HCT116 (cell line): Measurements from ENCODE around the gene EP400. TPM values are rescaled to one million over a fixed set of nuclear protein-coding genes. Genes with fewer than 3 reads are reported as not detected.

ENCODE experiments used
- ATAC-seq: fragments of 200-7000 bp; cut with Tn5 transposase; 2 replicates; pipeline ENCODE4 v1.9.1; 2020; ENCODE audit warnings: mild to moderate bottlenecking, moderate library complexity
- BruUV-seq: library from RNA; stranded (reverse); fragments of 400-500 nt; replicated peaks from 2 replicates; lab custom pipeline; 2021; lab: Mats Ljungman, UMichigan
- CTCF ChIA-PET: fragments of 300-600 bp; sonication (Branson Sonifier 250); formaldehyde crosslinking; loops from one replicate; lab custom pipeline; 2021; ENCODE audit warnings: antibody characterized with exemption; lab: Charles Lee
- POLR2A ChIA-PET: fragments of 300-600, 350-600 bp; sonication (Branson Sonifier 250); formaldehyde crosslinking; loops from one replicate; lab custom pipeline; 2021; ENCODE audit warnings: antibody characterized with exemption; lab: Charles Lee
- RAD21 ChIA-PET, 2 experiments: fragments of 300-600 bp; sonication (Branson Sonifier 250); formaldehyde crosslinking; loops; one replicate each; lab custom pipeline; 2023; ENCODE audit warnings: low total read pairs in 2 of 2; ENCODE audit not compliant: uncharacterized antibody in 2 of 2, unreplicated experiment in 2 of 2, low non-redundant PET in 1 of 2; lab: Charles Lee
- DNase-seq: peaks from one replicate; pipeline ENCODE4 v3.0.0-alpha.2; 2010; ENCODE audit warnings: low read depth, low spot score
- H2AFZ ChIP-seq: fragments of 200-600 bp; shearing (Covaris generic), sonication (generic); 2 replicates; pipeline ENCODE4 v1.6.1; 2017; ENCODE audit warnings: low read depth, mixed run types, mixed read lengths, antibody characterized with exemption, low read length; ENCODE audit not compliant: poor library complexity, severe bottlenecking
- H3K27ac ChIP-seq: 2 replicates; pipeline ENCODE4 v1.5.1; 2012; ENCODE audit warnings: low read depth, low read length
- H3K27me3 ChIP-seq: fragments of 200-600 bp; sonication (generic); 2 replicates; pipeline ENCODE4 v1.6.1; 2016; ENCODE audit warnings: mixed run types, low read length, mixed read lengths; ENCODE audit not compliant: insufficient read depth
- H3K36me3 ChIP-seq, 2 experiments: fragments of 200-500 bp in 1 of 2; fragments of 200-600 bp in 1 of 2; sonication (Bioruptor generic) in 1 of 2; sonication (generic) in 1 of 2; 2 replicates each; pipeline versions ENCODE4 v1.5.1 to v1.6.1; 2014 to 2016; ENCODE audit warnings: low read length in 2 of 2, inconsistent platforms in 1 of 2, mixed read lengths in 1 of 2, mixed run types in 1 of 2; ENCODE audit not compliant: insufficient read depth in 2 of 2, control insufficient read depth in 1 of 2
- H3K4me1 ChIP-seq, 2 experiments: fragments of 200-600 bp in 1 of 2; sonication (generic) in 1 of 2; 2 replicates each; pipeline versions ENCODE4 v1.5.1 to v1.6.1; 2012 to 2017; ENCODE audit warnings: low read length in 2 of 2, inconsistent platforms in 1 of 2, mild to moderate bottlenecking in 1 of 2, mixed read lengths in 1 of 2, mixed run types in 1 of 2, moderate library complexity in 1 of 2; ENCODE audit not compliant: insufficient read depth in 2 of 2, control insufficient read depth in 1 of 2
- H3K4me2 ChIP-seq: fragments of 200-600 bp; sonication (generic); 2 replicates; pipeline ENCODE4 v1.6.1; 2017; ENCODE audit warnings: mixed run types, low read length, mixed read lengths
- H3K4me3 ChIP-seq, 2 experiments: fragments of 200-600 bp in 1 of 2; sonication (generic) in 1 of 2; replicated peaks in 1 of 2; 2 replicates each; pipeline ENCODE4 v1.5.1; 2011 to 2016; ENCODE audit warnings: low read length in 2 of 2, control low read depth in 1 of 2, low read depth in 1 of 2, mild to moderate bottlenecking in 1 of 2, mixed read lengths in 1 of 2, mixed run types in 1 of 2
- H3K79me2 ChIP-seq: fragments of 200-600 bp; sonication (generic); 2 replicates; pipeline ENCODE4 v1.6.1; 2017; ENCODE audit warnings: mild to moderate bottlenecking, mixed run types, low read length, moderate library complexity, mixed read lengths; ENCODE audit not compliant: insufficient read depth
- H3K9ac ChIP-seq: fragments of 200-600 bp; sonication (generic); 2 replicates; pipeline ENCODE4 v1.6.1; 2016; ENCODE audit warnings: low read length, mixed read lengths
- H3K9me2 ChIP-seq: fragments of 200-600 bp; sonication (generic), shearing (Covaris generic); 2 replicates; pipeline ENCODE4 v1.6.1; 2017; ENCODE audit warnings: mixed run types, mild to moderate bottlenecking, moderate library complexity; ENCODE audit not compliant: insufficient read depth
- H3K9me3 ChIP-seq, 2 experiments: fragments of 200-500 bp in 1 of 2; fragments of 200-600 bp in 1 of 2; sonication (Bioruptor generic) in 1 of 2; sonication (generic) in 1 of 2; 2 replicates each; pipeline ENCODE4 v1.6.1; 2014 to 2017; ENCODE audit warnings: low read length in 2 of 2, mixed read lengths in 2 of 2, inconsistent platforms in 1 of 2, low read depth in 1 of 2, mild to moderate bottlenecking in 1 of 2, mixed run types in 1 of 2, moderate library complexity in 1 of 2; ENCODE audit not compliant: control insufficient read depth in 1 of 2, insufficient read depth in 1 of 2
- H4K20me1 ChIP-seq: fragments of 200-600 bp; sonication (generic), shearing (Covaris generic); 2 replicates; pipeline ENCODE4 v1.6.1; 2017; ENCODE audit warnings: mixed run types, mild to moderate bottlenecking, moderate library complexity; ENCODE audit not compliant: insufficient read depth
- CBX3 ChIP-seq: IDR thresholded peaks from 2 replicates; pipeline ENCODE4 v1.6.1; 2012; ENCODE audit warnings: low read depth
- EZH2 ChIP-seq: fragments of 200-600 bp; sonication (generic); IDR thresholded peaks from 2 replicates; pipeline ENCODE4 v1.6.1; 2017; ENCODE audit warnings: antibody characterized with exemption, mixed run types
- EZH2phosphoT487 ChIP-seq: fragments of 200-600 bp; IDR thresholded peaks from 2 replicates; pipeline ENCODE4 v1.6.1; 2018; ENCODE audit warnings: antibody characterized with exemption, borderline replicate concordance
- FOSL1 ChIP-seq: IDR thresholded peaks from 2 replicates; pipeline ENCODE4 v1.6.1; 2012; ENCODE audit warnings: low read depth
- JUND ChIP-seq: IDR thresholded peaks from 2 replicates; pipeline ENCODE4 v1.6.1; 2012
- POLR2AphosphoS5 ChIP-seq: IDR thresholded peaks from 2 replicates; pipeline ENCODE4 v1.6.1; 2011; ENCODE audit warnings: mild to moderate bottlenecking, low read depth, low read length, moderate library complexity
- RAD21 ChIP-seq: IDR thresholded peaks from 2 replicates; pipeline ENCODE4 v1.6.1; 2012; ENCODE audit warnings: low read depth, mild to moderate bottlenecking
- SIN3A ChIP-seq: IDR thresholded peaks from 2 replicates; pipeline ENCODE4 v1.6.1; 2012; ENCODE audit warnings: low read depth
- TCF7L2 ChIP-seq: IDR thresholded peaks from 2 replicates; pipeline ENCODE4 v1.7.0; 2011; ENCODE audit warnings: borderline replicate concordance, inconsistent platforms; ENCODE audit not compliant: insufficient read depth, insufficient read length; ENCODE audit errors: extremely low read depth
- YY1 ChIP-seq: IDR thresholded peaks from 2 replicates; pipeline ENCODE4 v1.6.1; 2011; ENCODE audit warnings: low read length, low read depth, moderate library complexity, mild to moderate bottlenecking; ENCODE audit not compliant: insufficient replicate concordance; ENCODE audit errors: extremely low read depth
- ZNF274 ChIP-seq: fragments of 200-500 bp; sonication (Bioruptor generic); IDR thresholded peaks from 2 replicates; pipeline ENCODE4 v1.6.1; 2014; ENCODE audit warnings: mild to moderate bottlenecking, low read depth, low read length, inconsistent platforms
- intact Hi-C: fragments of 100-400 bp; cut with micrococcal nuclease; formaldehyde crosslinking; loops from 2 replicates; pipeline ENCODE4 v1.10.0; 2022
- total RNA-seq: library from RNA; stranded (reverse); gene quantifications from one replicate; pipeline ENCODE4 v1.2.1, GENCODE V29; 2021; ENCODE audit not compliant: unreplicated experiment
- TF ChIP-seq, protein P1 (sequence below): IDR thresholded peaks from 2 replicates; pipeline ENCODE4 v1.6.1; 2012
- TF ChIP-seq, protein P2 (sequence below): IDR thresholded peaks from 2 replicates; pipeline ENCODE4 v1.6.1; 2012; ENCODE audit warnings: low read depth

The EP400 gene
- total RNA-seq, 1 experiment from 2014 or later, result 54.5 TPM

DNA sequence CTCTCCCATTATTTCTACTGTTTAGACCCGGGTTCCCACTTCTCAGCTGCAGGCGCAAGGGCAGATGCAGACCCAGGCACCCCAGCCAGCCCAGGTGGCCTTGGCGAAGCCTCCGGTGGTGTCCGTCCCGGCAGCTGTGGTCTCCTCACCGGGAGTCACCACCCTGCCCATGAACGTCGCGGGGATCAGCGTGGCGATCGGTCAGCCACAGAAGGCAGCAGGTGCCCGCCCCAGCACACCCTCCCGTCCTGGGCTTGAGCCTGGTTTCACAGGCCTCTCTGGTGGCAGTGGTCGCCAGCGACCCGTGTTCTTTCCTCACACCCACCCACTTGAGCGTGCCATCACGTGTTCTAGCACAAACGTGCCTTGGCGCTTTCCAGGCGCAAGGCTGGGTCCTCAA is 117.0 kb downstream of the EP400 start:
- intact Hi-C loops, result no loop called here
- no TSS peak for BruUV-seq
- H3K4me2 ChIP-seq, result no peak overlapping the region
- H3K4me3 ChIP-seq, result no peak overlapping the region
- no peaks in the 10 kb centered on the region for H3K27me3 ChIP-seq
- ChIA-PET POLR2A (no interaction called here), RAD21 (no interaction called here), CTCF (no interaction called here)
- H2AFZ ChIP-seq, result no peak overlapping the region
- H3K9me3 ChIP-seq, result no peaks in the 10 kb centered on the region
- no peak overlapping the region for H3K27ac ChIP-seq
- H3K36me3 ChIP-seq, result peaks cover 24 to 34% of the 10 kb centered on the region in 2 experiments; a peak in 3 of 4 replicates
- ATAC-seq (no peak), DNase-seq (no peak)
- no peaks in the 10 kb centered on the region for H3K9me2 ChIP-seq
- no peak overlapping the region for H3K9ac ChIP-seq
- H4K20me1 ChIP-seq, result no peaks in the 10 kb centered on the region
- no peaks in the 10 kb centered on the region for H3K4me1 ChIP-seq
- no peaks in the 10 kb centered on the region for H3K79me2 ChIP-seq
- TF ChIP-seq JUND (no peak), CBX3 (no peak), ZNF274 (no peak)
- TF ChIP-seq, all 23 proteins: peak for 0

DNA sequence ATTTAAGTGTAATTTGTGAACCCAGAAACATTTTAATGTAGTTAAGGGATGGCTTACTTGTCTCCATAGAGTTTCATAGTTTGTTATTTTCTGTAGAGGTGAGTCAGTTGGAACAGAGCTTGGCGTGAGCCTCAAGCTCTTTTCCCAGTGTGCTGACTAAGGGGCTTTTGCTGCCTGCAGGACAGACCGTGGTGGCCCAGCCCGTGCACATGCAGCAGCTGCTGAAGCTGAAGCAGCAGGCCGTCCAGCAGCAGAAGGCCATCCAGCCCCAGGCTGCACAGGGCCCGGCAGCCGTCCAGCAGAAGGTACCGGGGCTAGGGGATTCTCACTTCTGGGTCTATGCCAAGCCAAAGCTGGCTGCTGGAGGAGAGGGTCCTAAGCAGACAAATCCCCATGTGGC is 117.4 kb downstream of the EP400 start:
- DNase-seq, result no peak
- no TSS peak for BruUV-seq
- Histone ChIP-seq H3K9me2 (no peaks in the 10 kb centered on the region), H3K4me1 (no peaks in the 10 kb centered on the region), H3K4me3 (no peak overlapping the region), H3K4me2 (no peak overlapping the region), H3K27ac (no peak overlapping the region), H3K79me2 (no peaks in the 10 kb centered on the region), H3K9ac (no peak overlapping the region), H4K20me1 (no peaks in the 10 kb centered on the region), H3K9me3 (no peaks in the 10 kb centered on the region), H3K36me3 (peaks cover 24 to 32% of the 10 kb centered on the region in 2 experiments; a peak in 3 of 4 replicates), H2AFZ (no peak overlapping the region), H3K27me3 (no peaks in the 10 kb centered on the region)
- ATAC-seq, result no peak
- TF ChIP-seq CBX3 (no peak), YY1 (no peak), POLR2AphosphoS5 (no peak), SIN3A (no peak), TCF7L2 (no peak), EZH2phosphoT487 (no peak), FOSL1 (no peak), JUND (no peak), EZH2 (no peak), RAD21 (no peak)
- TF ChIP-seq, protein P1, sequence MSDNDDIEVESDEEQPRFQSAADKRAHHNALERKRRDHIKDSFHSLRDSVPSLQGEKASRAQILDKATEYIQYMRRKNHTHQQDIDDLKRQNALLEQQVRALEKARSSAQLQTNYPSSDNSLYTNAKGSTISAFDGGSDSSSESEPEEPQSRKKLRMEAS, result no peak
- TF ChIP-seq, protein P2, sequence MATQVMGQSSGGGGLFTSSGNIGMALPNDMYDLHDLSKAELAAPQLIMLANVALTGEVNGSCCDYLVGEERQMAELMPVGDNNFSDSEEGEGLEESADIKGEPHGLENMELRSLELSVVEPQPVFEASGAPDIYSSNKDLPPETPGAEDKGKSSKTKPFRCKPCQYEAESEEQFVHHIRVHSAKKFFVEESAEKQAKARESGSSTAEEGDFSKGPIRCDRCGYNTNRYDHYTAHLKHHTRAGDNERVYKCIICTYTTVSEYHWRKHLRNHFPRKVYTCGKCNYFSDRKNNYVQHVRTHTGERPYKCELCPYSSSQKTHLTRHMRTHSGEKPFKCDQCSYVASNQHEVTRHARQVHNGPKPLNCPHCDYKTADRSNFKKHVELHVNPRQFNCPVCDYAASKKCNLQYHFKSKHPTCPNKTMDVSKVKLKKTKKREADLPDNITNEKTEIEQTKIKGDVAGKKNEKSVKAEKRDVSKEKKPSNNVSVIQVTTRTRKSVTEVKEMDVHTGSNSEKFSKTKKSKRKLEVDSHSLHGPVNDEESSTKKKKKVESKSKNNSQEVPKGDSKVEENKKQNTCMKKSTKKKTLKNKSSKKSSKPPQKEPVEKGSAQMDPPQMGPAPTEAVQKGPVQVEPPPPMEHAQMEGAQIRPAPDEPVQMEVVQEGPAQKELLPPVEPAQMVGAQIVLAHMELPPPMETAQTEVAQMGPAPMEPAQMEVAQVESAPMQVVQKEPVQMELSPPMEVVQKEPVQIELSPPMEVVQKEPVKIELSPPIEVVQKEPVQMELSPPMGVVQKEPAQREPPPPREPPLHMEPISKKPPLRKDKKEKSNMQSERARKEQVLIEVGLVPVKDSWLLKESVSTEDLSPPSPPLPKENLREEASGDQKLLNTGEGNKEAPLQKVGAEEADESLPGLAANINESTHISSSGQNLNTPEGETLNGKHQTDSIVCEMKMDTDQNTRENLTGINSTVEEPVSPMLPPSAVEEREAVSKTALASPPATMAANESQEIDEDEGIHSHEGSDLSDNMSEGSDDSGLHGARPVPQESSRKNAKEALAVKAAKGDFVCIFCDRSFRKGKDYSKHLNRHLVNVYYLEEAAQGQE, result no peak
- intact Hi-C loops, result no loop called here
- POLR2A ChIA-PET, result no interaction called here
- RAD21 ChIA-PET, result no interaction called here
- CTCF ChIA-PET, result no interaction called here
